ENCODE measurements around the gene PDIK1L.
"Not testable (repeated sequence)": the region's sequence is repeated elsewhere in the genome, so short reads cannot be mapped to it uniquely, and the experiment has no call there.

The PDIK1L gene

GRCh38 chr1:26105226-26105548 is 6.4 kb upstream of the PDIK1L start:
- H3K27ac ChIP-seq; POLR2A ChIA-PET (ENCODE audit: low non-redundant PET); DNase-seq (ENCODE audit: low spot score): not testable (repeated sequence)
- CTCF ChIA-PET = interaction anchor here (0.6 to 4.3 kb wide), 4 partner anchors 22 to 64 kb away, joined by 3 to 41 read pairs (median 4); partner anchors contain the start of gene ZNF593
- peak; percentile 50 for TF ChIP-seq CTCF (conservative IDR thresholded peaks at IDR 0.05; ENCODE audit: low read depth)

- TF ChIP-seq CTCF (conservative IDR thresholded peaks at IDR 0.05; ENCODE audit: low read depth) = no peak
- ChIA-PET CTCF (interaction anchor here (1.4 kb wide), 1 partner anchor 35 kb away, joined by 8 read pairs; no protein-coding TSS in a partner anchor), POLR2A (ENCODE audit: low non-redundant PET) (interaction anchor here (0.7 kb wide), 1 partner anchor 68 kb away, joined by 5 read pairs; the partner anchor contains the start of gene CNKSR1)
- DNase-seq (ENCODE audit: low spot score) = no peak
- H3K27ac ChIP-seq = no peak overlapping the region
These were observed 2.1 kb upstream of the PDIK1L start for GRCh38 chr1:26109229-26110164.

GRCh38 chr1:26110731-26111529 is 694 bp upstream of the PDIK1L start:
- CTCF ChIA-PET = interaction anchor here (0.6 to 1.4 kb wide), 3 partner anchors 34 to 148 kb away, joined by 3 to 8 read pairs (median 7); no protein-coding TSS in a partner anchor
- DNase-seq (ENCODE audit: low spot score) = peak; percentile 80
- TF ChIP-seq CTCF (conservative IDR thresholded peaks at IDR 0.05; ENCODE audit: low read depth) = no peak
- H3K27ac ChIP-seq = peak overlapping the region; percentile 94
- POLR2A ChIA-PET (ENCODE audit: low non-redundant PET) = interaction anchor here (1.1 kb wide), 1 partner anchor 16 kb away, joined by 6 read pairs; no protein-coding TSS in a partner anchor

GRCh38 chr1:26112407-26112775 is 767 bp downstream of the PDIK1L start:
- DNase-seq (ENCODE audit: low spot score) = no peak
- POLR2A ChIA-PET (ENCODE audit: low non-redundant PET) = no interaction called here

GRCh38 chr1:26114165-26114927 is 2.7 kb downstream of the PDIK1L start:
- H3K27ac ChIP-seq = no peak overlapping the region
- TF ChIP-seq CTCF (conservative IDR thresholded peaks at IDR 0.05; ENCODE audit: low read depth) = no peak
- DNase-seq (ENCODE audit: low spot score) = no peak
- CTCF ChIA-PET = no interaction called here
- POLR2A ChIA-PET (ENCODE audit: low non-redundant PET) = no interaction called here

More at GRCh38 chr1:26112407-26112775, 767 bp downstream of the PDIK1L start:
- no peak for TF ChIP-seq CTCF (conservative IDR thresholded peaks at IDR 0.05; ENCODE audit: low read depth)
- CTCF ChIA-PET = interaction anchor here (1.0 kb wide), 1 partner anchor 209 kb away, joined by 3 read pairs; no protein-coding TSS in a partner anchor
- H3K27ac ChIP-seq = peak overlapping the region; percentile 94

Measured in RWPE1 (cell line).